Epithelial cell of esophagus (primary cell): ENCODE measurements around the gene BET1.

Experiments
- DNase-seq: peaks from one replicate; pipeline ENCODE4 v3.0.0; 2010; ENCODE audit warnings: low read depth
- H3K4me3 ChIP-seq: 2 replicates; pipeline ENCODE4 v1.5.1; 2011; ENCODE audit warnings: mild to moderate bottlenecking, low read length, control low read depth
- CTCF ChIP-seq: IDR thresholded peaks from 2 replicates; pipeline ENCODE4 v1.5.1; 2011; ENCODE audit warnings: low read depth, mild to moderate bottlenecking, low read length, control low read depth, inconsistent platforms; ENCODE audit not compliant: insufficient read depth; ENCODE audit errors: missing control alignments

The BET1 gene

GRCh38 chr7:93997868-93998267 lies 6.3 kb downstream of the BET1 start:
- no peak for TF ChIP-seq CTCF
- no peak overlapping the region for H3K4me3 ChIP-seq
- no peak for DNase-seq

GRCh38 chr7:93992421-93993110 lies 11.6 kb downstream of the BET1 start:
- no peak overlapping the region for H3K4me3 ChIP-seq
- peak; percentile 38 for DNase-seq
- TF ChIP-seq CTCF = no peak

GRCh38 chr7:93987297-93987696 lies 16.9 kb downstream of the BET1 start:
- TF ChIP-seq CTCF = no peak
- H3K4me3 ChIP-seq = no peak overlapping the region
- DNase-seq = no peak

- no peak for TF ChIP-seq CTCF
- H3K4me3 ChIP-seq = no peak overlapping the region
- no peak for DNase-seq
These were observed 19.1 kb downstream of the BET1 start for GRCh38 chr7:93985101-93985500.

- no peak overlapping the region for H3K4me3 ChIP-seq
- DNase-seq = peak; percentile 8
- no peak for TF ChIP-seq CTCF
These were observed 20.1 kb downstream of the BET1 start for GRCh38 chr7:93984024-93984423.

GRCh38 chr7:93981480-93981874 lies 22.7 kb downstream of the BET1 start:
- no peak for TF ChIP-seq CTCF
- DNase-seq = no peak
- no peak overlapping the region for H3K4me3 ChIP-seq
